Stimulated activated CD4-positive, alpha-beta T cell treated with anti-CD3 and anti-CD28 coated beads, Interleukin-4, amount 100 ng/mL, for 4 hours (primary cell): Measurements from ENCODE around the gene MAPK4.
"Not testable (repeated sequence)": the region's sequence is repeated elsewhere in the genome, so short reads cannot be mapped to it uniquely, and the experiment has no call there.

Source experiments
- DNase-seq, 2 experiments: peaks; one replicate each; pipeline ENCODE4 v3.0.0-alpha.2; 2020

Gene MAPK4

DNA sequence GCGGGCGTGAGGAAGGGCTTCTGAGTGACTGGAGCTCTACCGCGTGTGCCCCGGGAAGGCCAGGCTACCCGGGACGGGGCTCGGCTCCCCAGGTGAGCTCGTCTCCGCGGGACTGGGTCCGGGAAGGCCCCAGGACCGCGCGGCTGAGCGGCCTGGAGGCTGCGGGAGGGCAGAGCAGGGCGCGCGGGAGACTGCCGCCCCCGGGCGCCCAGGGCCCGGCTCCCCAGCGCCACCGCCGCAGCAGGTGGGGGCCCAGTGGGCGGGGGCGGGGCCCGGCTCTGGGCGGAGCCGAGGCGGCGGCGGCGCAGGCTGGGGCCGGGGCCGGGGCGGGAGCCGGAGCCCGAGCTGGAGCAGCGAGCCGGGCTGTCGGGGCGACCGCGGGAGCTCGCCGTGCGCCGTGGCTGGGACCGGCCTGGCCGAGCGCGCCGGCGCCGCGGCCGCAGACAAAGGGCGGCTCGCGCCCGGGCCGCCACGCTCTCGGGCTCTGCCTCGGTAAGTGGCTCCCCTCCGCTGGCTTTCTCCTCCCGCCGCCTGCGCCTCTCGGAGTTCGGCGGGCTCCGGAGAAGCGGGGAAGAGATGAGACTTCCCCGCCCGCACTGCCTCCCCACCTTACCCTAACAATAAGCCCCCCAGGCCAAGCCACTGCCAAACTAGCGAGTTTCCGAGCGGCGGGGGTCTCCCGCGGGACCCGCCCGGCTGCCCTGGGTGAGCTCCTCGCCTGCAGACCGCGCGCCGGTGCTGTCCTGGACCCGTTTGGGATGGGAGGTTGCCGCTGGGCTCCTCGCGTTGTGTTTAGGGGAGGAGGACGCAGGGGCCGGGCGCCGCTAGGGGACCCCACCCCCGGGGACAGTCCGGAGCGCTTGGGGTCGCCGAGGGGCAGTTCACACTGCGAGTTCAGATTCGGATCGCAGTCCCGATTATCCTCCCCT lies at the start of gene MAPK4:
Gene MAPK4, plus strand, starts transcription at position 336 of the 929 bp plus-strand sequence. CDS start 103,872 bp downstream, outside the sequence.
- DNase-seq, result peak in 1 of 2 experiments; percentile 27

DNA sequence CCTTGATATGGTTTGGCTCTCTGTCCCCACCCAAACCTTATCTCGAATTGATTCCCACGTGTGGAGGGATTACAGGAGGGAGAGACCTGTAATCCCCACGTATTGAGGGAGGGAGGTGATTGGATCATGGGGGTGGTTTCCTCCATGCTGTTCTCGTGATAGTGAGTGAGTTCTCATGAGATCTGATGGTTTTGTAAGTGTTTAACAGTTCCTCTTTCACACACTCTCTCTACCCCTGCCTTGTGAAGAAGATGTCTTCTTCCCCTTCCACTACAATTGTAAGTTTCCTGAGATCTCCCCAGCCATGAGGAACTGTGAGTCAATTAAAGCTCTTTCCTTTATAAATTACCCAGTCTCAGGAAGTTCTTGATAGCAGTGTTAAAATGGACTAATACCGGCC lies 42.6 kb upstream of the MAPK4 start:
- not testable (repeated sequence) for DNase-seq

DNA sequence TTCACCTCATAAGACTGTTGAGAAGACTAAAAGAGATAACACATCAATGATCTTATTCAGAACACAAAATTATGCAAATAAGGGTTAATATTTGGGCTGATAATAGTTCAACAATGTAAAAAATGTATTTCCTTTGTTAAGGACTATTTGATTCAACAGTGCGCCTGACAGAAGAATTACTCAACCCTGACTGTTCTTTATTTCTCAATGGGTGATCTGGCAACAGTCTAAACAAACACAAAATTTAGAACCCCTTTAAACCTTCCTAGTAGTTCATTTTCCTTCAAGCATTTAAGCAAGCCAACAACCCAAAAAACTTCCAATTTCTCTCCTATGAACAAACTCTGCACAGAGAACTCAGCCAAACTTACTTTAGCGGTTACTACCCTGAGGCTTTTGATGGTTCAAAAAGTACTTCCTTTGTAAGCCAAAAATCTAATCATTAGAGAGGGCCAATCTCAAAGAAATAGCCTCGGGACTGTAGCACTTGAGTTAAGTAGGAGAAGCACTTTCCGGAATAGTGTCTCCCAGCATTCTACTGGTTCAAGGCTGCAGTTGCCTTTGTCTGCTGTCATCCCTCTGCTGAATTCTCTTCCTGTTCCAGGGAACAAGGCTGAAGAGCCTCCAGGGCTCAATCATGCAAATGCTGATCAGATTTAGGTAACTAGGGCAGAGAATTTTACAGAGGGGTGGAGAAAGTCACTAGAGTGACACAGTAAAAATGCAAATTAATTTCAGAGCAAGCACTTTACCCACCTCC lies 40.9 kb upstream of the MAPK4 start:
- no peak for DNase-seq

DNA sequence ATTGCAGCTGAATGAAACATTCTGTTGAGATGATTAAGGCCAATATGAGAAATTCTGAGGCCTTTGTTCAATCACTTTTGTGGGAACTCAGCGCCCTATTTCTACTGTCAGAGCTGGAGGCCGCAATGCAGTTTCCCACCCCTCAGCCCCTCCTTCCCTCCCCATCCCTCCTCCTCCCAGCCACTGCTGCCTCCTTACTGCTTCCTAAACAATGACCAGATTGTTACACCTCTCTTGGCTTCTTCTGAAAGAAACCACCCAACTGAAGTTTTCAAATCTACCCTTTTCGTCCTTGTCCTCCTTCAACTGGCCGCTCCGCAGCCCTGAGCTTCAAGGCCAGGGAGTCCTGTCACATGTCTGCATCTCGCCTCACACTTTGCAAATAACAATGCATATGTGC lies 36.7 kb upstream of the MAPK4 start:
- no peak for DNase-seq

DNA sequence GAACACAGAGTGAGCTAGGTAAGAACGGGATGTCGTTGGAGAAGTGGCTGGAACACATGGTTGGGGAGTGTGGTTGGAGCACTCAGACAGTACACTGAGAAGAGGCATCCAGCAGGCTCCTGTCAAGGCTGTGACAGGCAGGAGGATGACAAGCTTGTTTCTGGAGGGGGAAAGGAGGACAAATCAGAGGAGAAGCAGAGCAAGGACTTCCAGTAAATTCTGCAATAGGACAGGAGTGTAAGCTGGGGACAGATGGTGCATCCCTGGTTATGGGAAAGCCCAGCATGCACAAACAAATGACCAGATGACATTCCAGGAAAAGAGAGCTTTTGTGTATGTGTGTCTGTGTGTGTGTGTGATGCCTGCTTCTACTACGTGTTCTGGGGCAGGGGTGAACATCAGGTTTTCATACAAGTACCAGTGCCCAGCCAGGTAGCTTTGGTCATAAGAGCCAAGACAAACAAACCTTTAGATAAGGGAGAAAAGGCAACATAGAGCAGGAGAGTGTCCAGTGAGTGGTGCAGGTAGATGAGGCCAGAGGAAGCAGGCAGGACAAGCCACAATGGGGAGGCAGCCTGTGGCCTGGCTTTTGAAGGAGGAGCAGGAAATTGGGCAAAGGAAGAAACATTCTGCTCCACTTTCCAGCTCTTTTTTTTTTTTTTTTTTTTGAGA lies 32.1 kb upstream of the MAPK4 start:
- no peak for DNase-seq

DNA sequence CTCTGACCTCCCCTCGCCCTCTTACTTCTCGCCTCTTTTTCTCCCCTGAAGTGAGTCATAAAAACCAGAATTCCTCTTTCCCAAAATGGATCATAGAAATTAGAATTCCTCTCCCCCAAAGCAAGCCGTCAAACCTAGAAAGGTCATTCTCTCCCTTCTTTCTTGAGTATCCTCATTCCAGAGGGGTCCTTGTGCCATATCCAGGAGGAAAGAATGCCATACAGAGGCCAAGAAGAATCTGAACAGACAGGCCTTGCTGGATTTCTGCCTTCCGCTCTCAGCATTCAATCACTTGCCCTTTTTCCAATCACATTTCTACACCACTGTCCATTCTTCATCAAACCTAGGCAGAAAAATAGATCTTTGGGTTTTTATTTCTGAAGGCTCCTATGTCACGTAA lies 31.1 kb upstream of the MAPK4 start:
- no peak for DNase-seq

DNA sequence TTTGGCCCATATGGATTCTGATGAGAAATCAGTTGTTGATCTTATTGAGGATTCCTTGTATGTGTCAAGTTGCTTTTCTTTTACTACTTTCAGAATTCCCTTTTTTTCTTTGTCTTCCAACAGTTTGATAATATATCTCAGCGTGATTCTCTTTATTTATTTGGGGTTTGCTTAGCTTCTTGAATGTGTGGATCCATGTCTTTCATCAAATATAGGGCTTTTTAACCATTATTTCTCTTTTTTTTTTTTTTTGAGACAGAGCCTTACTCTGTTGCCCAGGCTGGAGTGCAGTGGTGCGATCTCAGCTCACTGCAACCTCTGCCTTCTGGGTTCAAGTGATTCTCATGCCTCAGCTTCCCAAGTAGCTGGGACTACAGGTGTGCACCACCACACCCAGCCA lies 26.1 kb upstream of the MAPK4 start:
- not testable (repeated sequence) for DNase-seq

DNA sequence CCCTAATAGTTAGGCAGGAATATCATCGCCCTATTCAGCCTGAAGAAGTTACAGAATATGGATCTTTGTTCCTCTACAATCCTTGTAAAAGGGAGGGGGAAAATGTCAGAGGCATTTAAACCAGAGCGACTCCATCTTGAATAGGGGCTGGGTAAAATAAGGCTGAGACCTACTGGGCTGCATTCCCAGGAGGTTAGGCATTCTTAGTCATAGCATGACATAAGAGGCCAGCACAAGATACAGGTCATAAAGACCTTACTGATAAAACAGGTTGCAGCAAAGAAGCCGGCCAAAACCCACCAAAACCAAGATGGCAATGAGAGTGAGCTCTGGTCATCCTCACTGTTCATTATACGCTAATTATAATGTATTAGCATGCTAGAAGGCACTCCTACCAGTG lies 15.4 kb upstream of the MAPK4 start:
- not testable (repeated sequence) for DNase-seq

DNA sequence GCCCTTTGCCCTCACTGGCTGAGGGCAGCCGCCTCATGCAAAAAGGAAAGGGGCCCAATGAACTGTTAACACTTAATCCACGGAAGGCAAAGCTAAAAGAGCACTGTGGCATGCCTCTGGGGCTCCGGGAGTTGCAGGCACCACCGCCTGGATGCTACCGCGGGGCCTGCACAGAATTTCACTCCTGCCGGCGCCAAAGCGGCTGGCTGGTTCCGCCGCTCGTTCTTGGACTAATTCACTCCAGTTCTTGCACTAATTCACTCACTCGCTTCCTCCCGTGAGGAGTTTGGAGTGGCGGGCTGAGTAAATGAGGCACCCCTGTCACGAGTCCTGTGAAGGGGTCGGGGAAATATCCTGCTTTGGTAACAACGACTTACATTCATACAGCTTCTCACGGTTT lies 14.0 kb upstream of the MAPK4 start:
- no peak for DNase-seq

DNA sequence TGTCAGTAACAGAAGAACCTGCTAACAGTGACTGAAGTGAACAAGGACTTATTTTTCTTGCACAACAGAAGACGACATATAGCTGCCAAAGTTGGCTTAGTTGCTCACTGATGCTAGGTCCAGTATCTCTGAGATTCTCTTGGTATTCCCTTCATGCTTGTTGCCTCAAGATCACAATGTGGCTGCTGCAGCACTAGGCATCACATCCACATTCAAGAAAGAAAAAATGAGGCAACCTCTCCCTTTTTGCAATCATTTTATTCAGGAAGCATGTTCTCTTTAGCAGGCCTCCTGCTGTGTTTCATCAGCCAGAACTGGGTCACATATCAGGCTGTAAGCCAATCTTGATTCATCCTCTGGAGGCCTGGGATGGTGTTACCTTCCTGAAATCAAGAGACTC lies 11.7 kb upstream of the MAPK4 start:
- no peak for DNase-seq

DNA sequence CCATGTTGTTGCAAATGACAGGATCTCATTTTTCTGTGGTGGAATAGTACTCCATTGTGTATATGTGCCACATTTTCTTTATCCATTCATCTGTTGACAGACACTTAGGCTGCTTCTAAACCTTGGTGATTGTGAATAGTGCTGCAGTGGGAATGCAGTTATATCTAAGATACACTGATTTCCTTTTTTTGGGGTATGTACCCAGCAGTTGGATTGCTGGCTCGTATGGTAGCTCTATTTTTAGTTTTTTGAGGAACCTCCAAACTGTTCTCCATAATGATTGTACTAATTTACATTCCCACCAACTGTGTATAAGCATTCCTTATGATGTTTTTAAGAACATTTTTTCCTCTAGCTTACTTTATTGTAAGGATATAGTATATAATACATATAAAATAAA lies 8.2 kb upstream of the MAPK4 start:
- not testable (repeated sequence) for DNase-seq

DNA sequence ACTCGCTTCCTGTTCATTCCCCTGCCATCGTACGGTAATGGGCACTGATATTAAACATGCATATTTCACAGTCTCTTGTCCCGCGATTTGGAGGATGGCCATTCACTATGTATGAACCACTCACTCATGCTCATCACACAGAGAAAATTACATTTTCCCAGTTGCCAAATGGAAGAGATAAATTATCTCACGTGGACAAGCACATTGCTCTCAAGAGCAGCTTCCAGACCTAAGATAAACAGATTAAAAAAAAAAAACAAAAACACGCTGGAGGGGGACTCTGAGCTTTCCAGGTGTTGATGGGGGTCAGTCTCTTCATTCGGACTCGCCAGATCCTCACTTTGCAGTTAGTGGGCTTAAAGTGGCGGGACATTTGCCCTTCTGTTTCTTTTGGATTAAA lies 1.7 kb upstream of the MAPK4 start:
- no peak for DNase-seq

DNA sequence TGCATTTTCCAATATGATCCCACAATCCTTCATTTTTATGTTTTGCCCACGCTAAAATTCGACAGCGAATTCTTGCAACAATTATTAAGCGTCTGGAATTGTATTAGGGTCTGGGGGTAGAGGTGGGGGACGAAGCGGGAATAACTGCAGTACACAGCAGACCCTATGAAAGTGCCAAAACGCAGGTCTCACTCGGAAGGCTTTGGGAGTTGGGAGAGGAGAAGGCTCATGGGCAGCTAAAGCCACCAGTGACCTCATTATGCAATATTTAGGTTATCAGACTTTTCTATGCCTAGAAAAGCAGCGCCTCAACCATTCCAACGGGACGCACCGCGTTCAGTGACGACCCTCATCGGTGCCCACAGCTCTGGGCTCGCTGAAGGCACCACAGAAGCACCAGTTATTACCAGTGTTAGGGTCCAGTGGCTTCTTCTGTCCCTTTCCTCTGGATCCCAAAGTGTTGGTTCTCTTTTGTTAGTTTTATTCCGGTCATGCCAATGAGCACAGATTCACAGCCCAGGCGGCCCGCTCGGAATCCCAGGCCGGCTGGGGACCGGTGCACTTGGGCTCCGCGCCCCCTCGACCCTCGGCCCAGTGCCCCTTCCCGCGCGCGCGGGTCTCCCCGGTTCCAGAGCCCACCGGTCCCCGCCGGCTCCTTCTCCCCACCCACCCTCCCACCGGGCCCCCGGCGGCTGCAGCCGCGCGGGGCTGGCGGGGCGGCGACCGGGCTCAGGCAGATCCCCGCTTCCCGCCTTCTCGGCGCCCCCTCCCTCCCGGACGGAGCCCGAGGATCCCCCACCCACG lies 737 bp upstream of the MAPK4 start:
- no peak for DNase-seq

DNA sequence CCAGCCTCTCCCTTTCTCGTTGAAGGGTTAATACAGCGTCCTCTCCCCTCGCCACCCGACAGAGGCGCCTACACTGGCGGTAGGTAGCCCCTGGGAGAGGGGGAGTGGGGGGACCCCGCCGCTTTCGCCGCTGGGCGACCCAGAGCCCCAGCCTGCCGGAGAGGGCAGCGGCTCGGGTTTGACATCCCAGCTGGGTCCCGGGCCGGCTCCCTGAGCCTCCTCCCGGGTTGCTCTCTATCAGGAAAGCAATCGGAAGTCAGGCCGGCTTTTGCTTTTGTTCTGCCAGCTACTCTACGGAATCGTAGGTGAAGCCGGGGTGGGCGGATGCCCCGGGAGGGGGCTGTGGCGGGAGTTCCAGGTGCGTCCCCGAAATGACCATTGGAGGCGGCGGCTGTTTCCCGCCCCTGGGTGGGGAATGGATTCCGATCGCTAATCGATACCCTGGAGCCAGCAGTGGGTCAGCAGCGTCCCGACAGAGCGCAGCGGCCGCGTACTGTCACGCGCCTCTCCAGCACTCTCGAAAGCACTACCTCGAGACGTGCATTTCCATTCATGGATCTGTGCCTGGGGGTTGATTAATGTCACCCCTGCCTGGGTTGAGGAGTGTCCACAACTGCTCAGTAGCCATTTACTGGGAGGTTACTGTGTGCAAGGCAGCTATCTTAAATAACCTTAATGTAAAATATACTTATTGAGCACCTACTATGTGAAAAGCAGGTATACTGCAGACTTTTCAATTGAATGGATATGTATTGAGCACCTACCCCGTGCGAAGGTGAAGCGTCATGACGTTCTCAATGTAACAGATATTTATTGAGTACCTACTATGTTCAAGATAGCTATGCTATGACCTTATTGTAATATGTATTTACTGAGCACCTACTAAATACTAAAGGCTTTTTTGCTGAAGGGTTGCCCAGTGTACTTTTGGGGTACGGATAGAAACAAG lies 1.1 kb downstream of the MAPK4 start:
- no peak for DNase-seq

DNA sequence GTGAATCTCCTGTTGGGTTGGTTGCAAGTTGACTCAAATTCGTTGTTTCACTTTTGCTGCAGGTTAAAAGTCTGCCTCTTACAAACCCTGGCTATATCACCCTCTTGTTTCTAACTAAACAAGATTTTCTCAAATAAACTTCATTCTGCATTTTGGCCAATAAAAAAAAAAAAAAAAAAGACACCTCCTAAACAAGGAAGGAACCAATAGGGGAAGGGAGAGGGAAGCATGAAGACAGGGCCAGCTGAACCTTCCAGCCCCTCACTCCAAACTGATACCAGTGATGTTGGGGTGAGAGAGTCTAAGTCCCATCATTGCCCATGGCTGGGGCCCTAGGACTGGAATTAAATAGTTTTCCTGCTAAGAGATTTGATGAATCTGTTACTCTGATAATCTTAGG lies 2.4 kb downstream of the MAPK4 start:
- not testable (repeated sequence) for DNase-seq

DNA sequence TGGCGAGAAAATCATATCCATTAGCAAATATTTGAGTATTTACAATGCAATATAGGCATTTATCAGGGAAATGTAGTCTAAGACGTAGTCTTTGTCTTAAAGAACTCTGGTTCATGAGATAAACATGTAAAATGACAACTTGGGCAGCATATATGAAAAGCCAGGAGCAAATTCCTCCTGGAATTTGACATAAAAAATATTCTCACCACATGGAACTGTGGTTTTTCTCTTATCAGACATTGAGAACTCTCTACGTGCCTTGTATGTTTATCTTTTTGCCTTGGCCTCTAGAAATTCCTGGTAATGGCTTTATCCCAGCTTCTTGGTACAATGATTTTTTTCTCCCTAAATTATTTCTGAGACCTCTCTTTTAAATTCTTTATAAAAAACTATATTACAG lies 2.8 kb downstream of the MAPK4 start:
- no peak for DNase-seq

DNA sequence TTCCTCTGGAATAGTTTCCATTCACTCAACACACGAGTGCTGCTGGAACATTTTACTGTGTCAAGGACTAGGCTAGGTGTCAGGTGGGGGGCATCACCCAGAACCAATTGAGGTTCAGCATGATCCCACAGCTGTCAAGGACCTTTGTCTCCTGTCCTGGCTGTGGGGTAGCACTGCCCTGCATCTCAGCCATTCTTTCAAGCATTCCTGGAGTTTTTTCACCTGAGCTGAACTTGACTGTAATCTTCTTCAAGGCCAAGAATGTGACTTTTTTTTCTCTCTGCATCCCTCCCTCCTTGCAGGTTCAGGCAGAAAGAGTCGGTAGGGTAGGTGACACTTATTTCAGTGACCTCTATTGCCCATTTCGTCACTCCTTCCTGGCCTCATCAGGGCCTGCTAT lies 3.5 kb downstream of the MAPK4 start:
- DNase-seq, result no peak

DNA sequence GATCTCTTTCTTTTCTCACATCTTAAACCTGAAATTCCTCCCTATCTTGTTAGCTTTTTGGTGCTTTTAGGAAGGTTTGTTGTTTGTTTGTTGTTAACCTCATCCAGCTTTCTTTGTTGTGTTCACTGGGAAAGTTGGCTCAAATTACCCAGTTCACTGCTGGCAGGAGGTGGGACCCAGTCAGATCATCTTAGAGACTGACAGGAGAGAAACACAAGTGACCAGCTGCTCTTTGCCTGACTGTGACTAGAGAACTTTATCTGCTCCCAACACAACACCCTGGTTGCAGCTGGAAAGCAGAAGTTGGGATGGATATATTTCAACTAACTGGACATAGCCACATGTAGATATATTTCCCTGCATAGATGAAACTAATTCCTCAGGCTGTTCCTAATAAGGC lies 10.0 kb downstream of the MAPK4 start:
- DNase-seq, result no peak

DNA sequence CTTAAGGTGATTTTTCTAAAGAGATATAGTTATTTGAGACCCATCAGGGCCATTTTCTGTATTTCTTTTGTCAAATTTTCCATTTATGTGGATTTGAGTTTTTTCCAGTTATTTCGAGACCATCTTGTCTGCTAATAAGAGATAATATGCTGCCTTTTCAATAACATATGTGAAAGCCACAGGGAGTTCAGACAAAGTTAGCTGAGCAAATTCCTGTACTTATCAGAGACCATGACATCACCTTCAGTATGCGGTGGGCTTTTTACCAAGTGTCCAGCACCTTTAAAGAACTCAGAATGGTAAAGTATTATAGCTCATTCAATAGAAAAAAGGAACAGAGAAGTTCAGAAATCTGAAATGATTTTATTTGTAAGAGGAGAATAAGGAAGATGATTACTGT lies 11.7 kb downstream of the MAPK4 start:
- no peak for DNase-seq

DNA sequence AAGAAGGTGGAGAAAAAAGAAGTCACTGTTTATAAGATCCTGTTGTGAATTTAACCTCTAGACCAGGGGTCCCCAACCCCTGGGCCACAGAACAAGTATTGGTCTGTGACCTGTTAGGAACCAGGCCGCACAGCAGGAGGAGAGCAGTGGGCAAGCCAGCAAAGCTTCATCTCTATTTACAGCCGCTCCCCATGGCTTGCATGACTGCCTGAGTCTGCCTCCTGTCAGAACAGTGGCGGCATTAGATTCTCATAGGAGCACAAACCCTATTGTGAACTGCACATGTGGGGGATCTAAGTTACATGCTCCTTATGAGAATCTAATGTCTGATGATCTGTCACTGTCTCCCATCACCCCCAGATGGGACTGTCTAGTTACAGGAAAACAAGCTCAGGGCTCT lies 13.3 kb downstream of the MAPK4 start:
- not testable (repeated sequence) for DNase-seq

DNA sequence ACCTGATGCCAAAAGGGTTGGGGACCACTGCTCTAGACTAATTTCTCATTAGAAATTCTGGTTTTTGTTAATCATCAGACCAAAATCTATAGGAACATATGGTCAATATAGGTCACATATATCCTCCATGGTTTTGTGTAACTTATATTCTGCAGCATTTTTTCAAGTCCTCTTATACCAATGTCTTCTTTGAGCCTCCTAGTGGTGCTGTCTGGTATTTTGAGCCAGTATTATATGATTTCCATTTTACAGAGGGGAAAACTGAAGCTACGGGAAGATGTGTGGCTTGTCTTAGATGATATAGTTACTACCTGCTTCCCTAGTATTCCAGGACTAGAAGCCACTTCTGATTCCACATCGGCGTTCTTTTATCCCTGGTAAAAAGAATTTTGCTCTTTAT lies 13.8 kb downstream of the MAPK4 start:
- no peak for DNase-seq
